Osteoblast (primary cell): ENCODE results near the gene TST. TPM values are rescaled to one million over a fixed set of nuclear protein-coding genes. Genes with fewer than 3 reads are reported as not detected.
A peak's percentile ranks its signal among the peaks of the same experiment; 100 is the strongest.

Experiments used
- DNase-seq: peaks from one replicate; pipeline ENCODE4 v3.0.0; 2011; ENCODE audit warnings: low spot score, mixed read lengths; ENCODE audit not compliant: insufficient read length; ENCODE audit errors: missing footprints
- H2AFZ ChIP-seq: 2 replicates; pipeline ENCODE4 v1.6.0; 2011; ENCODE audit warnings: mild to moderate bottlenecking, low read length
- H3K27ac ChIP-seq: 2 replicates; pipeline ENCODE4 v1.5.1; 2011; ENCODE audit warnings: mild to moderate bottlenecking, low read depth, low read length, moderate library complexity
- H3K27me3 ChIP-seq: 2 replicates; pipeline ENCODE4 v1.6.0; 2012; ENCODE audit warnings: mild to moderate bottlenecking, control low read depth, inconsistent platforms, low read length, moderate library complexity; ENCODE audit not compliant: insufficient read depth
- H3K36me3 ChIP-seq: 2 replicates; pipeline ENCODE4 v1.5.1; 2011; ENCODE audit warnings: mild to moderate bottlenecking, low read length, control low read depth, moderate library complexity; ENCODE audit not compliant: insufficient read depth
- H3K4me1 ChIP-seq: 2 replicates; pipeline ENCODE4 v1.5.1; 2011; ENCODE audit warnings: mild to moderate bottlenecking, low read length, control low read depth, moderate library complexity; ENCODE audit not compliant: insufficient read depth
- H3K4me2 ChIP-seq: 2 replicates; pipeline ENCODE4 v1.6.0; 2011; ENCODE audit warnings: mild to moderate bottlenecking, low read length; ENCODE audit not compliant: insufficient read depth
- H3K4me3 ChIP-seq: fragments of 200-600 bp; sonication (generic); 3 replicates; pipeline ENCODE4 v1.5.1; 2012; ENCODE audit warnings: mild to moderate bottlenecking, low read length, inconsistent platforms; ENCODE audit not compliant: insufficient read depth
- H3K79me2 ChIP-seq: 2 replicates; pipeline ENCODE4 v1.6.0; 2012; ENCODE audit warnings: mild to moderate bottlenecking, low read length, control low read depth, inconsistent platforms; ENCODE audit not compliant: insufficient read depth
- H3K9me3 ChIP-seq: 2 replicates; pipeline ENCODE4 v1.5.1; 2011; ENCODE audit warnings: low read depth, low read length, control low read depth
- H4K20me1 ChIP-seq: 2 replicates; pipeline ENCODE4 v1.6.0; 2012; ENCODE audit warnings: mild to moderate bottlenecking, low read length, control low read depth; ENCODE audit not compliant: insufficient read depth
- CTCF ChIP-seq: IDR thresholded peaks from 2 replicates; pipeline ENCODE4 v1.5.1; 2011; ENCODE audit warnings: mild to moderate bottlenecking, low read depth, low read length, moderate library complexity; ENCODE audit errors: extremely low read depth
- total RNA-seq: library from RNA; depleted of rRNA; stranded (reverse); fragments of >200 nt; gene quantifications from 2 replicates; pipeline ENCODE4 v1.2.3, GENCODE V29; 2012

The TST gene
- total RNA-seq, 1 donor: 63.3 TPM

DNA sequence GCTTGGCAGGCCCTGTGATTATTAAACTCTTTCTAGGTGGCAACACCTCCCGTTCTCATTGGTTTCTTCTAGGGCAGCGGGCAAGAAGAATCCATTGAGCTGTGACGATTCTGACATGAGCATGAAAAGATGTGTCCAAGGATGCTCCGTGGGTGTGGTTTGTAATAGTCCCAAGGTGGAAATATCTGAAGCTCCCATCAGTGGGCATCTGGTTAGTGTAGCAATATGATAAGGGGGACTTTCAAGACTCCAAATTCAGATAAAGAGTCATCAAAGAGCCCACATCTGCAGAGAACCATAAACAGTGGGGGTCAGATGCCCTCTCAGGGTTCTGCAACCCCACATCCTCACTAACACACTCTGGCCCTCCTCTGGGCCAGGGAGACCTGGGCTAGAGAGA, 42.6 kb downstream of the TST start:
- Histone ChIP-seq H2AFZ (no peak overlapping the region), H3K4me3 (no peak overlapping the region), H4K20me1 (no peaks in the 10 kb centered on the region), H3K27me3 (peaks cover 8% of the 10 kb centered on the region), H3K4me2 (no peak overlapping the region), H3K4me1 (peaks cover 8% of the 10 kb centered on the region), H3K27ac (no peak overlapping the region), H3K9me3 (no peaks in the 10 kb centered on the region), H3K36me3 (no peaks in the 10 kb centered on the region), H3K79me2 (no peaks in the 10 kb centered on the region)
- DNase-seq: no peak
- TF ChIP-seq CTCF: no peak

GRCh38 chr22:36971341-36972125, 47.7 kb downstream of the TST start:
- no peak overlapping the region for H3K4me2 ChIP-seq
- no peak overlapping the region for H3K4me3 ChIP-seq
- no peaks in the 10 kb centered on the region for H3K79me2 ChIP-seq
- H3K4me1 ChIP-seq: no peaks in the 10 kb centered on the region
- TF ChIP-seq CTCF: no peak
- H3K27me3 ChIP-seq: peaks cover 21% of the 10 kb centered on the region
- no peaks in the 10 kb centered on the region for H4K20me1 ChIP-seq
- no peak overlapping the region for H3K27ac ChIP-seq
- H3K36me3 ChIP-seq: no peaks in the 10 kb centered on the region
- DNase-seq: no peak
- no peak overlapping the region for H2AFZ ChIP-seq
- no peaks in the 10 kb centered on the region for H3K9me3 ChIP-seq

- H3K27me3 ChIP-seq: peaks cover 26% of the 10 kb centered on the region
- H3K27ac ChIP-seq: no peak overlapping the region
- H3K79me2 ChIP-seq: no peaks in the 10 kb centered on the region
- H3K9me3 ChIP-seq: no peaks in the 10 kb centered on the region
- no peaks in the 10 kb centered on the region for H4K20me1 ChIP-seq
- no peaks in the 10 kb centered on the region for H3K4me1 ChIP-seq
- H2AFZ ChIP-seq: no peak overlapping the region
- no peak overlapping the region for H3K4me2 ChIP-seq
- no peak for TF ChIP-seq CTCF
- no peaks in the 10 kb centered on the region for H3K36me3 ChIP-seq
- no peak overlapping the region for H3K4me3 ChIP-seq
- no peak for DNase-seq
Measured at GRCh38 chr22:36968249-36968964, 50.8 kb downstream of the TST start.

- H3K4me2 ChIP-seq: no peak overlapping the region
- H2AFZ ChIP-seq: peak overlapping the region; percentile 49
- no peaks in the 10 kb centered on the region for H3K4me1 ChIP-seq
- TF ChIP-seq CTCF: no peak
- H3K27me3 ChIP-seq: peaks cover 26% of the 10 kb centered on the region
- no peak for DNase-seq
- no peaks in the 10 kb centered on the region for H3K79me2 ChIP-seq
- H3K27ac ChIP-seq: no peak overlapping the region
- no peaks in the 10 kb centered on the region for H4K20me1 ChIP-seq
- H3K36me3 ChIP-seq: no peaks in the 10 kb centered on the region
- no peak overlapping the region for H3K4me3 ChIP-seq
- no peaks in the 10 kb centered on the region for H3K9me3 ChIP-seq
Measured at GRCh38 chr22:36966851-36967540, 52.3 kb downstream of the TST start.
